Right ventricle myocardium inferior (tissue), 1 donor: ENCODE measurements around the gene RNU6-1. TPM values are rescaled to one million over a fixed set of nuclear protein-coding genes. Genes with fewer than 3 reads are reported as not detected.

Source experiments
- ATAC-seq: fragments of 200-7000 bp; cut with Tn5 transposase; one replicate; pipeline ENCODE4 v1.9.1; 2020; ENCODE audit warnings: mild to moderate bottlenecking, moderate library complexity
- DNase-seq: peaks from one replicate; pipeline ENCODE4 v3.0.0; 2021; ENCODE audit errors: missing footprints
- intact Hi-C: fragments of 100-400 bp; cut with DNase I; formaldehyde crosslinking; loops from one replicate; pipeline ENCODE4 v1.11.0; 2022
- long read RNA-seq: library from polyadenylated mRNA; unstranded; transcript quantifications from one replicate; pipeline ENCODE4 v2.0.0, GENCODE V29; 2021
- total RNA-seq: library from RNA; stranded (reverse); fragmentation: NEBNext Ultra II Directional; extraction: Animal tissue kit (Norgen Biotek cat#: 25700); gene quantifications from one replicate; pipeline ENCODE4 v1.2.1, GENCODE V29; 2021
- donor health status: DM: no; HTN: yes; CAD: no; lungs with severe emphysema.

Gene RNU6-1
- total RNA-seq, result not detected
- long read RNA-seq, result 0 reads

DNA sequence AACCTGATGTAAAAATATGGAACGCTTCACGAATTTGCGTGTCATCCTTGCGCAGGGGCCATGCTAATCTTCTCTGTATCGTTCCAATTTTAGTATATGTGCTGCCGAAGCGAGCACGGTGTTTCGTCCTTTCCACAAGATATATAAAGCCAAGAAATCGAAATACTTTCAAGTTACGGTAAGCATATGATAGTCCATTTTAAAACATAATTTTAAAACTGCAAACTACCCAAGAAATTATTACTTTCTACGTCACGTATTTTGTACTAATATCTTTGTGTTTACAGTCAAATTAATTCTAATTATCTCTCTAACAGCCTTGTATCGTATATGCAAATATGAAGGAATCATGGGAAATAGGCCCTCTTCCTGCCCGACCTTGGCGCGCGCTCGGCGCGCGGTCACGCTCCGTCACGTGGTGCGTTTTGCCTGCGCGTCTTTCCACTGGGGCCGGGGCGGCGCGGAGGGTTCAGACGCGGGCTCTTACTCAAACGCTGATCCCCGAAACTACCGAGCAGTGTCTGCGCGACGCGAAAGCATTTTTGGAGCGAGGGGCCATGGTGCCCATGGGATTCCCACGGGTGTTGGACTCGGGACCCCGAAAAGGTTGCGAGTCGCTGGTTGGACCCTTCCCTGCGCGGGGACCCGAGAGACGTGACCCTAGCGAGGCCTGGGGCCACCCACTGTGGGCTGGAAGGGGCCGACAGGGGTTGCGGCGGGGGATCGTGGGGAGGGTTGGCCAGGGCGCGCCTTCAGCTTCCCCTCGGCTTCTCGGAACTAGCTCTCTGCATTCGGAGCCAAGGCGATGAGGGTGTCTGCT, at the start of gene RNU6-1:
TSS of gene RNU6-1 (minus strand) at position 117 of the 820 bp plus-strand sequence.
- DNase-seq, result peak; percentile 97
- intact Hi-C loops, result loop anchor here (5.0 kb wide), 3 partner anchors 318 to 893 kb away; partner anchors contain the start of gene C15orf61
- ATAC-seq, result peak; percentile 94

DNA sequence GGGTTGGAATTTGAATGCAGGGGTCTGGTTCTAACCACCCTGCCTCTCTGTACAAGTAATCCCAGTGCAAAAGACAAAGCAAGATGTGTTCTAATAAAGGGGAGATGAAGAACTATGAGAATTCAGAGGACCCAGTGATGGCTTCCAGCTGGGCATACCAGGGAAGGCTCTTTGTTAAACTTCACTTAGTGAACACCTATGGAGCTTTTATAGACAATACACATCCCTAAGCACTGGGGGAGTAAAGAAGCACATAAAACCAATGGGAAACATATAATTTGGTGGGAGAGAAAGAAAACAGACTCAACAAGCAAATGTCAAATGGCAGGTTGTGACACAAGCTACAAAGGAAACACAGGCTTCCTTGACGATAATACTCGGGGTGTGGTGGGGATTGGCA, 47.9 kb upstream of the RNU6-1 start:
- intact Hi-C loops, result no loop called here
- no peak for ATAC-seq

DNA sequence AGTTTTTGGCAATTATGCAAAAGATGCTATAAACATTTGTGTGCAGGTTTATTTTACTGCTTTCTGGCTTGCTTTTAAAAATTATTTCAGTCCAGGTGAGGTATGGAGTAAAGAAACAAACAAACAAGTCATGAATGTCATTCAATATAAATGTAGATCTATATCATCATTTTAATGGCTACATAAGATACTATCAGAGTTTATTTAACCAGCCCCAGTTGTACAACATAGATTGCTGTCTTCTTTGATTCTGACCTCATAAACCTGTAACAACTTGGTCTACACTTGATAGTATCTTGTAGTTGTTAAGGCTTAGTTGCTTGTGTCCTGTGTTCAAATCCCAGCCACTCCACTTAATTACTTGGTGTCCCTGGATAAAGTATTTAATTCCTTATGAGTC, 46.0 kb upstream of the RNU6-1 start:
- DNase-seq, result no peak
- intact Hi-C loops, result no loop called here
- no peak for ATAC-seq

More for the DNA sequence above, 47.9 kb upstream of the RNU6-1 start:
- DNase-seq, result no peak

DNA sequence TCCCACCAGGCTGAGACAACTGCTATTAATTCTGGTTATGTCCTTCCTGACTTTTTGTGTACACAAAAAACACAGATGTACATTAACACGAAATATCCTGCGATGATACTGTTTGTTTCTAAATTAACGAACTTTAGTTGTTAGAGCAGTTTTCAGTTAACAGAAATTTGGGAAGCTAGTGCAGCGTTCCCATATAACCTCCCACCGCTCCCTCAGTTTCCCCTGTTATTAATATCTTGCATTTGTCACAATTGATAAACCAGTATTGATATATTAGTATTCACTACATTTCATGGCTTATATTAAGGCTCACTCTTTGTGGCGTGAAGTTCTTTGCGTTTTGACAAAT, 45.3 kb upstream of the RNU6-1 start:
- ATAC-seq (no peak), DNase-seq (no peak)
- intact Hi-C loops, result no loop called here

DNA sequence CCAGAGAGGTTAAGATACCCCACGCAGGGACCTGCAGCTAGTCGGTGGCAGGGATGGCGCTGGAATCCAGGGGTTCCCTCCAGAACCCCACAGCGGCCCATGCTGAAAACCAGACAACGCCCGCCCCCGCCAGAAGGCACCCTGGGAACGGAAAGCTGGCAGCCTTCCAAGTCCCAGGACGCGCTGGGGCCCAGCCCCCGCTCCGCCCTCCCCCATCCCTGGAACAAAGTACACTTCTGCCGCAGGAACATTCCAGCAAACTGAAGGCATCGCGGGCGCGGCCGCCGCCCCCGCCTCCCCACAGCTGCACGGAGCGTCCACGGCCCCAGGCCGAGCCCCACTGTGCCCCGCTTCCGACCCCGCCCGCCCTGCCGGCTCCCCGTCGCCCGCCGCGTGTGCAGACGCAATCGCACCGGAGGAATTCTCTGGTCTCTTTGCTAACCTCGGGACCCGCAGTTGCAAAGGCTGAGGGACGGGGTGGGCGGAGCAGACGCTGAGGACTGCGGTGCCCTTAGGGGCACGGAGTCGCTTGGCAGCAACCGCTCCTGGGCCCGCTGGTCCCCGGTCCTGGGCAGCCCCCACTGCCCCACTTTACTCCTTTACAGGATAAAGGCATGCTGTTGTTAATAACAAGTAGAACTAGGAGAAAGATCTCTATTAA, 44.8 kb upstream of the RNU6-1 start:
- intact Hi-C loops, result no loop called here
- peak; percentile 89 for DNase-seq
- ATAC-seq, result peak; percentile 95

DNA sequence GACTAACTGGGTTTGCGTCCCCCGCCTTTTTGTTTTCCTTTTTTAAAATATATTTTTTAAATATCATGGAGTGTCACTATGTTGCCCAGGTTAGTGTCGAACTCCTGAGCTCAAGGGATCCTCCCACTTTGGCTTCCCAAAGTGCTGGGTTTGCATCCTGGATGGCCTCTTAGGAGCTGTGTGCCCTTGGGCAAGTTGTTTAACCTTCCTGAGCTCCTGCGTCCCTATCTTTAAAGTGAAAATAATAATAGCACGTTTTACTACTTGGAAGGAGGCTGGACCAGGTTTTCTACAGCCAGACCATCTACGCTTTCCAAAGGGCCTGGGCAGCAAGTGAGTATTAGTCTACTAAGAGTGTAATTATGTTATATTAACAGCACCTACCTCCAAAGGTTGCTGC, 44.2 kb upstream of the RNU6-1 start:
- DNase-seq, result no peak
- intact Hi-C loops, result no loop called here
- ATAC-seq, result no peak

DNA sequence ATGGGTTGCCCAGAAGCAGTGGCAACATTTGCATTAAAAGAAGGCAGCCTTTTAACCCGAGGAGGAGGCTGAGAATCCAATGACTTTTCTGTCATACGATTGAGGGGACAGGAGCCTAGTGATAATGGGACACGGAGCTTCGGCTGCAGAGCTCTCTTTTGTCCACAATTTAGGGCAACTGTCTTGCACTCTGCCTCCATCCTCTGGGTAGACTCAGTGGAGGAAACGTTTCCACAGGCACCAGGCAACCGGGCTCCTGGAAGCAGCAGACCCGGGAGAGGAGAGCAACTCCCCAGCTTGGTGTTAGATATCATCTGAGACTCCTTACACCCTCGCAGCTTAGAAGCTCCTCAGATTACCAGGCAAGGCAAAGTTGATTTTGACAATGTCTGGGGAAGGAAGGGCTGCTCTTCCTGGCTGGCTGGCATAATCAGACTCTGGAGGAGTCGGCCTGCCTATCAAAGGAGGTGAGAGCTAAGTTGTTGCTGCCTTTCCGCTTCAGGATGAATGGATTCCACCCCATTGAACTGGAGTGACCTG, 43.5 kb upstream of the RNU6-1 start:
- no peak for ATAC-seq
- intact Hi-C loops, result no loop called here
- DNase-seq, result no peak

DNA sequence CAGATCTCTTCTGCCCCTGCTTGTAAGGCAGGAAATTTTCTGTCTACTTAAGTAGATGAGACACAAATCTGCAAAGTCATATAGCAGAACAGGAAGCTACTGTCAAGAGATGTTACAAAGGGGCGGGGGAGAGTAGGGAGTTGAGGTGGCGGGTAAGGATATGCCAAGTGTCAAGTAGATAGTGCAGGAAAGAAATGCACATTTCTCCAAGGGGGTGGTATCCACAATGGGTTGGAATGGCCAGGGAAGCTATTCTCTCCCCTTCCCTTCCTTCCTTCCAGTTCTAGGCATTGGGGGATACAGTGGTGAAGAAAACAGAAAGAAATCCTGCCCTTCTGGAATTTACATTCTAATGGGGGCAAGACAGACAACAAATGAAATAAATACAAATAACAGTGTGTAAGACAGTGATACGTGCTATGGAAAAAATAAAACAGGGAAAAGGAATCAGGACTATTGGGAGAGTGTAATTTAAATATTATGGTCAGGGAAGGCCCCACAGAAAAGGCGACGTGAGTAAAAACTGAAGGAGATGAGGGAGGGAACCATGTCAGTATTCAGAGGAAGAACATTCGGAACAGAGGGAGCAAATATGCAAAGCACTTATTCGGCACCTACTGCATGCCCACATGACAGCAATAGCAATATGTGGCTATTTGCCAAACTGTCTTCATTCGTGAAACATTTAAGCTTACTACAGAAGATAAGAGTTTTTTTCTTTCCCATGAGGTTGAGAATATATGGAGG, 42.8 kb upstream of the RNU6-1 start:
- DNase-seq, result no peak
- intact Hi-C loops, result no loop called here
- ATAC-seq, result no peak

DNA sequence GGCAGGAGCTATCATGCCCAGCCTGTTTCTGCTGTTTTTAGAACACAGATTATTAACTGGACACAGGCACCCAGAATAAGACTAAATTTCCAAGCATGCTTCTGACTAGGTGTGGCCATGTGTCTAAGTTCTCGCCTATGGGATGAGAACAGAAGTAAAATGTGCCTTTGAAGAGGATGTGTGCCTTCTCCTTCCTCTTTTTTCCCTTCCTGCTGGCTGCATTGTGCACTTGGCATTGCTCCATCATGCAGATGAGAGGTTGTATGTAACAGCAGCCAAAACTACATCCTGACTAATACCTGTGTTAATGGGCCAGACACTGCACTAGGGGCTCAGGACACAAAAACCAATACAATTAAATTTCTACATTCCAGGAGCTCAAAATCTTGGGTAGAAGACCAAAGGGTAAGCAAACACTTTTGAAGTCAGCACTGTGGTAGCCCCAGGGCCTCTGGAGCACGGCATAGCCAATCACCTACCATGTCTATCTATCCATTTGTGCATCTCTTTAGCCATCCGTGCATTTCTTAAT, 40.9 kb upstream of the RNU6-1 start:
- ATAC-seq, result no peak
- intact Hi-C loops, result no loop called here

DNA sequence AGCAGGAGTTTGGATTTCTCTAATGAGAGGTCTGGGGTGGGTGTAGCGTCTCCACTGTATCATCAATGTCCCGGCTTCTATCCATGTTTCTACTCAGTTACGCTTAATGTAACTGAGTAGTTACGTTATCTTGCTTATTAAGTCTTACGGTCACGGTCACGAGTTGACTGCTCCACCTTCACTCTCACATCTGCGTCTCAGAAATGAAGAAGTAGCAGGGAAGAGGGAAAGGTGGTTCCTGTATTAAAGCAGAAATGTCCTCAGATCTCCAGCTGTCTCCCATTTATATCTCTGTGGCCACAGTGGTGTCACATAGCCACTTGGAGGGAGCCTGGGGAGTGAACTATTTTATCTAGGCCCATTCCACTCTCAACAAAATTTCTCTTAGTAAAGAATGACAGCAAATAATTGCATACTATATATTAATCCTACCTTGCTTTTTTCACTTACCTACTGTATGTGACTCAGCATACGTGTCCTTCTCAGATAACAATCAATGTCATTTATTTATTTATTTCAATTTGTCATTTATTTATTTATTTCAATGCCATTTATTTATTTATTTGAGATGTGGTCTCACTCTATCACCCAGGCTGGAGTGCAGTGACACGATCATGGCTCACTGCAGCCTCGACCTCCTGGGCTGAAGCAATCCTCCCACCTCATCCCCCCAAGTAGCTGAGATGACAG, 39.7 kb upstream of the RNU6-1 start:
- DNase-seq, result no peak
- intact Hi-C loops, result no loop called here
- ATAC-seq, result no peak

More for the DNA sequence above, 40.9 kb upstream of the RNU6-1 start:
- peak; percentile 79 for DNase-seq

DNA sequence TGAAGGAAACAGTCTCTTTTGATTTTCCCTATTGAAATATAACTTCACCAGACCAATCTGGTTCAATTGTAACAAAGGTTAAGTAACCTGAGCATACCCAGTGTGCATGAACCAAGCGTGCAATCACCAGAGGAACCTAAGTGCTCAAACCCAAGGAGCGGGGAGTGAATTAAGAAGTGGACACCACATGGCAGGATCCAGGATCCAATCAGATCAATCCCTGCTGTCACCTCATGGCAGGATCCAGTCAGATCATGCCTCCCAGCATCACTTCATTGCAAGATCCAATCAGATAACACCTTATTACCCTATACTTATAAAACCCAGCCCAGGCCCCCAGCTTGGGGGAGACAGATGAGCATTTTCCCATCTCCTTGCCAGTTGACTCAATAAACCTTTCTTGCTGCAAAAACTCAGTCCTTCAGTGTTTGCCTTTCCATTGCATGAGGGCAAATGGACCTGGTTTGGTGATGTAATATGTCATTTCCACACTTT, 38.9 kb upstream of the RNU6-1 start:
- no peak for DNase-seq
- intact Hi-C loops, result no loop called here
- ATAC-seq, result no peak

DNA sequence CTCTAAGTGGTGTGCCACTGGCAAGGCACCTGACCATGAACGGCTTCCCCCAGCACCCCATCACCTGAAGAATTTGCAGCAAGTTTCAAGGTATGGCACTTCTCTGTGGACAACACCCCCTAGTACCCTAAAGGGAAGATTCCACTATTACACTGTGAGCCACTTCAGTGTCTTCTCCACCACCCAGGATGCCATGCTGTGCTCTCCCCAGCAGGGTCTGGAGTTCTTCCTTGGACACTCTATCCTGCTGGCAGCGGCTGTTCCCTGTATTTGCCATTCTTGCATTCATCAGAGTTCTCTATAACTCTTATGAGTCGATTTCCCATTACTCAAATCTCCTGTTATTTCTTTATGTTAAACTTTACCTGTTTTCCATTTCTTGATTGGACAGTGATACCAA, 33.9 kb upstream of the RNU6-1 start:
- ATAC-seq (no peak), DNase-seq (no peak)
- intact Hi-C loops, result no loop called here

DNA sequence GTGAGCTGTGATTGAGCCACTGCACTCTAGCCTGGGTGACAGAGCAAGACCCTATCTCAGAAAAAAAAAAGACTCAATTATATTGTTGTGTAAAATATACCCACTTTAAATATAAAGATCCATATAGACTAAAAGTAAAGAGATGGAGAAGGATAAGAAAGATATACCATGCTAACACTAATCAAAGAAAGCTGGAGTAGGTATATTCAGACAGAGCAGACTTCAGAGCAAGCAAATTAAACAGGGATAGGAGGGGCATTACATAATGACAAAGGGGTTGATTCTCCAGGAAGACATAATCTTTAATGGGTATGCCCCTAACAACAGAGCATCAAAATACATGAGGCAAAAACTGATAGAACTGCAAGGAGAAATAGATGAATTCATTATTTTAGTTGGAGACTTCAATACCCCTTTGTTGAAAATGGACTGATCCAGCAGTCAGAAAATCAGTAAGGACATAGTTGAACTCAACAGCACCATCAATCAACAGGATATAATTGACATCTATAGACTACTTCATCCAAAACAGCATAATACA, 31.1 kb upstream of the RNU6-1 start:
- no peak for DNase-seq
- ATAC-seq, result no peak
- intact Hi-C loops, result no loop called here

DNA sequence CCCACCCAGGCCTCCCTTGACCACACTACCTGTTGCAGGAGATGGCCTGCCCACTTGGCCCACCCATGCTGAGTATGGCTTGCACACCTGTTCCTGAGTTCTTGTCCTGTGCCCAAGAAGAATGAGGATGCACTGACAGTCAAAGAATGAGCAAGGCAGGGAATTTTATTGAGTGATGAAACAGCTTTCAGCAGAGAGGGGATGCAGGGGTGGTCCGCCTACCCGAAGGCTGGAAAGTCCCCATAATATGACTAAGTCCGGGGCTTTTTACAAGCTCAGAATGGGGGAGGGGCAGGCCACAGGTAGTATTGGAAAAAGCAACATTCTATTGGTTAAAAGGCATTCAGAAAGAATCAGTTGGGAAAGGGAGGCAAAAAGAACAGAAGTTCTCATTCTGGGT, 29.9 kb upstream of the RNU6-1 start:
- no peak for ATAC-seq
- intact Hi-C loops, result loop anchor here (5.0 to 10.0 kb wide), 2 partner anchors 95 to 183 kb away; partner anchors contain the start of gene PIAS1
- no peak for DNase-seq

DNA sequence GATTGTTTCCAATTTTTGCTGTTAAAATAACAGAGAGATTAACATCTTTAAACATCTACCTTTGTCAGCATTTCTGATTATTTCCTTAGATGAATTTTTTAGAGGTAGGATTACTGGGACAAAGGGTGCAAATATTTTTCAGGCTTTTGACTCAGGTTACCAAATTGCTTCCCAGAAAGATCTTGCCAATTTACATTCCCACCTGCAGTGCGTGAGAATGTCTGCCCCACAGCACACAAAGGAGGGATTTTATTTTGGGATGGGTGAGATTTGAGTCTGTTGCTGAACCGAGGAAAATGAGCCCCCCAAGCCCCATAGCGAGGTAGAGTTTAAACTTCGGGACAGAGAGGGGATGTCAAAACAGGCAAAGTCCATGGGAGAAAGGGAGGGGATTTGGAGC, 25.9 kb upstream of the RNU6-1 start:
- ATAC-seq, result no peak
- intact Hi-C loops, result loop anchor here (5.0 to 10.0 kb wide), 2 partner anchors 99 to 187 kb away; partner anchors contain the start of gene PIAS1
- DNase-seq, result no peak

DNA sequence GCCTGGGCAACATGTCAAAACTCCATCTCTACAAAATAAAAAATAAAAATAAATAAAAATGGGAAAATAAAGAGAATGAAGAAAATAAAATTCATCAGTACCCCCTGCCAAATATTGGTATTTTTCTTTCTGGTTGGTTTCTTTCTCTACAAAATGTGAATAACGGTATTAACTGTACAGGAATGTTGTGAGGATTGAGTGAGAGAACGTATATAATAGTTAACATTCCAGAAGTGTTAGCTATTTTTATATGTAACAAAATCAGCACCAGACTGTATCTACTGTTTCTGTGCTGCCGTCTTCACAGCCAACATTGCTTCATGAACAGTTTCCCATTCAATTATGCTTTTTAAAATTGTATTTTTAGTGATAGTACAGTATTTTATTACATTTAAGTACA, 25.5 kb upstream of the RNU6-1 start:
- ATAC-seq, result no peak

DNA sequence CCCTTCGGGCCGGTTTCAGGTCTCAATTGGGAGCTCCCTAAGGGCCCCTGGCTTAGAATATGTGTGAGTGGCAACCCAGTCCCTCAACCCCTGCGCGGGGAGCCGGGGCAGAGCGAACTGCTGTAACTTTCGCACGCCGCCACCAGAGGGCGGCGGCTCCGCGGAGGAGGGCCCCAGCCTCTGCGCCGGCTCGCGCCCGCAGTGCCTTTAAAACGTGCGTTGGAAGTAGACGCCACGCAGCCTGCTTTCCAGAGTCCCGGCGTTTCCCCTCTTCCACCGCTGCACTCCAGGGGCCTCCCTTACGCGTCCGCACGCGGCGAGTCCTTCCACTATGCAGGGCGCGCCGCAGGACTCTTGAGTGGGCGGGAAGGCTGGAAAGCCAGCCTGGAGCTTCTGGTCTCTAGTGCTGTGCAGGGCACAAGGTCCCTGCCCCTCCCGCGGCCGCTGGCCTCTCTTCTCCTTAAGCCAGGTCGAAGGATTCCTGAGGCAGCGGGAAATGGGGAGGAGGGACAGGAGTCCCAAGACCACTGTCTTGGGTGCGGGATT, 23.7 kb upstream of the RNU6-1 start:
- intact Hi-C loops, result loop anchor here (1.0 to 10.0 kb wide), 3 partner anchors 101 to 347 kb away; no protein-coding TSS in a partner anchor
- DNase-seq (peak; percentile 94), ATAC-seq (peak; percentile 97)

More for the DNA sequence above, 25.5 kb upstream of the RNU6-1 start:
- no peak for DNase-seq
- intact Hi-C loops, result loop anchor here (5.0 to 10.0 kb wide), 2 partner anchors 99 to 187 kb away; partner anchors contain the start of gene PIAS1
